GM23338 (cell line): ENCODE results near the gene EMC9. TPM values are rescaled to one million over a fixed set of nuclear protein-coding genes. Genes with fewer than 3 reads are reported as not detected.

Experiments used
- ATAC-seq: fragments of 200-7000 bp; cut with Tn5 transposase; 3 replicates; pipeline ENCODE4 v1.9.1; 2020
- DNase-seq: peaks from one replicate; pipeline ENCODE4 v3.0.0-alpha.2; 2015; ENCODE audit warnings: low spot score
- H2AFZ ChIP-seq: fragments of 200-600 bp; sonication (generic); 2 replicates; pipeline ENCODE4 v1.8.0; 2016; ENCODE audit warnings: antibody characterized with exemption, mild to moderate bottlenecking, moderate library complexity
- H3F3A ChIP-seq: fragments of 200-600 bp; sonication (generic); replicated peaks from 2 replicates; pipeline ENCODE4 v1.8.0; 2017; ENCODE audit warnings: antibody characterized with exemption, mixed run types, low read depth
- H3K27ac ChIP-seq: fragments of 200-600 bp; sonication (generic); 2 replicates; pipeline ENCODE4 v1.6.1; 2016; ENCODE audit warnings: low read depth
- H3K27me3 ChIP-seq: fragments of 200-600 bp; sonication (generic); 2 replicates; pipeline ENCODE4 v1.8.0; 2016; ENCODE audit warnings: mild to moderate bottlenecking, mixed run types, moderate library complexity; ENCODE audit not compliant: insufficient read depth
- H3K36me3 ChIP-seq: fragments of 200-600 bp; sonication (generic); 2 replicates; pipeline ENCODE4 v1.8.0; 2016; ENCODE audit warnings: mild to moderate bottlenecking; ENCODE audit not compliant: insufficient read depth
- H3K4me1 ChIP-seq: fragments of 200-600 bp; sonication (generic); 2 replicates; pipeline ENCODE4 v1.8.0; 2016; ENCODE audit warnings: mild to moderate bottlenecking, moderate library complexity; ENCODE audit not compliant: insufficient read depth
- H3K4me2 ChIP-seq: fragments of 200-600 bp; sonication (generic); 2 replicates; pipeline ENCODE4 v1.7.1; 2017; ENCODE audit warnings: mixed run types
- H3K4me3 ChIP-seq: fragments of 200-600 bp; sonication (generic); 2 replicates; pipeline ENCODE4 v1.6.1; 2016; ENCODE audit warnings: mixed run types
- H3K79me2 ChIP-seq: fragments of 200-600 bp; sonication (generic); replicated peaks from 2 replicates; pipeline ENCODE4 v1.8.0; 2017; ENCODE audit warnings: mild to moderate bottlenecking; ENCODE audit not compliant: insufficient read depth
- H3K9me2 ChIP-seq: fragments of 200-600 bp; sonication (generic); 2 replicates; pipeline ENCODE4 v1.8.0; 2017; ENCODE audit not compliant: insufficient read depth
- H4K20me1 ChIP-seq: fragments of 200-600 bp; sonication (generic); replicated peaks from 2 replicates; pipeline ENCODE4 v1.8.0; 2017; ENCODE audit warnings: mild to moderate bottlenecking; ENCODE audit not compliant: insufficient read depth
- H3K27ac Mint-ChIP-seq: 2 replicates; pipeline ENCODE4 v1.8.0; 2020; ENCODE audit warnings: inconsistent platforms, mild to moderate bottlenecking, moderate library complexity, mixed read lengths
- H3K27me3 Mint-ChIP-seq: 3 replicates; pipeline ENCODE4 v1.8.0; 2022; ENCODE audit warnings: low read depth, mild to moderate bottlenecking, moderate library complexity, mixed read lengths, inconsistent platforms; ENCODE audit not compliant: insufficient read depth, poor library complexity
- H3K36me3 Mint-ChIP-seq: 3 replicates; pipeline ENCODE4 v1.8.0; 2021; ENCODE audit warnings: low read depth, mild to moderate bottlenecking, inconsistent platforms, moderate library complexity, mixed read lengths
- H3K4me1 Mint-ChIP-seq: 3 replicates; pipeline ENCODE4 v1.8.0; 2020; ENCODE audit warnings: mild to moderate bottlenecking, inconsistent platforms, mixed read lengths
- H3K4me3 Mint-ChIP-seq: 3 replicates; pipeline ENCODE4 v1.8.0; 2021; ENCODE audit warnings: moderate library complexity, mild to moderate bottlenecking, inconsistent platforms, mixed read lengths
- H3K9me3 Mint-ChIP-seq: 3 replicates; pipeline ENCODE4 v1.8.0; 2020; ENCODE audit warnings: moderate library complexity, mild to moderate bottlenecking, inconsistent platforms, mixed read lengths
- CREB1 ChIP-seq: fragments of 250-450 bp; sonication (Bioruptor Pico); IDR thresholded peaks from 2 replicates; pipeline ENCODE4 v1.5.0; 2020; ENCODE audit warnings: low read depth, mild to moderate bottlenecking, moderate library complexity
- EZH2 ChIP-seq: fragments of 200-600 bp; sonication (generic); IDR thresholded peaks from one replicate; pipeline ENCODE4 v1.8.0; 2017; ENCODE audit warnings: antibody characterized with exemption, mild to moderate bottlenecking, low read depth; ENCODE audit not compliant: unreplicated experiment
- EZH2phosphoT487 ChIP-seq: fragments of 200-600 bp; sonication (generic); IDR thresholded peaks from one replicate; pipeline ENCODE4 v1.8.1; 2018; ENCODE audit warnings: antibody characterized with exemption; ENCODE audit not compliant: unreplicated experiment
- POLR2AphosphoS5 ChIP-seq: IDR thresholded peaks from 2 replicates; pipeline ENCODE4 v1.6.1; 2016; ENCODE audit warnings: antibody characterized with exemption, low read depth
- STAT1 ChIP-seq: IDR thresholded peaks from one replicate; pipeline ENCODE4 v1.6.1; 2016; ENCODE audit warnings: antibody characterized with exemption; ENCODE audit not compliant: unreplicated experiment
- ZNF331 ChIP-seq: fragments of 250-450 bp; sonication (Bioruptor Pico); IDR thresholded peaks from 2 replicates; pipeline ENCODE4 v1.5.0; 2020; ENCODE audit warnings: low read depth, mild to moderate bottlenecking, moderate library complexity
- ZNF462 ChIP-seq: fragments of 250-450 bp; sonication (Bioruptor Pico); IDR thresholded peaks from 2 replicates; pipeline ENCODE4 v1.5.0; 2020; ENCODE audit warnings: mild to moderate bottlenecking, moderate library complexity
- polyA plus RNA-seq: library from polyadenylated mRNA; unstranded; fragments of >200 nt; fragmentation: Nextera tagmentation; extraction: Ambion mirVana; gene quantifications from 2 replicates; pipeline ENCODE4 v1.2.1, GENCODE V29; 2016
- total RNA-seq: library from RNA; depleted of rRNA; stranded (reverse); fragments of >200 nt; shearing (Covaris generic); gene quantifications from 2 replicates; pipeline ENCODE4 v1.2.3, GENCODE V29; 2014
- TF ChIP-seq, protein P1 (sequence below): IDR thresholded peaks from 2 replicates; pipeline ENCODE4 v1.6.1; 2016; ENCODE audit warnings: antibody characterized with exemption

Gene EMC9
- total and polyA plus RNA-seq, 2 experiments from 2014 or later = 30.0 to 64.2 TPM

DNA sequence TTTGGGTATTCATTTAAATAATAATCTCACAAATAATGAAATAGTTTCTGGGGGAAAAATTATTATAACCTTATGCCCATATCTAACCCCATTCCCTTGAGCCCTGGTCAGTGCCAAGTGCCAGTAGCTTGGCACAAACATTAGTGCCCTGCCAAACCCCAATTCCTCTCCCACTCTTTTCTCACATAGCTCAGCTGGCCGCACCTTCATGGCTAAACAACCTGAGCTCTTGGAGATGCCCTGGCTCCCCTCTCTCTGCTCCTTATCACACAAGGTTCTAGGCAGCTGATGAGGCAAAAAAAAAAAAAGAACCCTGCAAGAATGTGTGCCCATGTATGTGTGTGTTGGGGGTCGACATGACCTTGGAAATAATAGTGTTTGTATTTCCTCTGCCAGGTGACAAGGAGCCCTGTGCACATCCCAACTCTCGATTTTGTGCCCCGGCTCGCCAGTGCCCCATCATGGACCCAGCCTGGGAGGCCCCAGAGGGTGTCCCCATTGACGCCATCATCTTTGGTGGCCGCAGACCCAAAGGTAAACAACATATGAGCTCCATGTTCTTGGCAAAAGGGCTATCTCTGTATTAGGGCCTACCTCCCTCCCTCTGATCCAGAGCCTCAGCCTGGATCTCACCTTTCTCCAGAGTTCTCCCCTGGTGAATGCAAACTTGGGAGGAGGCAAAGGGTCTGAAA is 38.9 kb downstream of the EMC9 start (continued):
- TF ChIP-seq ZNF462 (CRISPR knock-in tag) (no peak), STAT1 (no peak), ZNF331 (no peak), EZH2 (no peak), CREB1 (CRISPR knock-in tag) (no peak)
- TF ChIP-seq, protein P1, sequence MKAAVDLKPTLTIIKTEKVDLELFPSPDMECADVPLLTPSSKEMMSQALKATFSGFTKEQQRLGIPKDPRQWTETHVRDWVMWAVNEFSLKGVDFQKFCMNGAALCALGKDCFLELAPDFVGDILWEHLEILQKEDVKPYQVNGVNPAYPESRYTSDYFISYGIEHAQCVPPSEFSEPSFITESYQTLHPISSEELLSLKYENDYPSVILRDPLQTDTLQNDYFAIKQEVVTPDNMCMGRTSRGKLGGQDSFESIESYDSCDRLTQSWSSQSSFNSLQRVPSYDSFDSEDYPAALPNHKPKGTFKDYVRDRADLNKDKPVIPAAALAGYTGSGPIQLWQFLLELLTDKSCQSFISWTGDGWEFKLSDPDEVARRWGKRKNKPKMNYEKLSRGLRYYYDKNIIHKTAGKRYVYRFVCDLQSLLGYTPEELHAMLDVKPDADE = no peak

DNA sequence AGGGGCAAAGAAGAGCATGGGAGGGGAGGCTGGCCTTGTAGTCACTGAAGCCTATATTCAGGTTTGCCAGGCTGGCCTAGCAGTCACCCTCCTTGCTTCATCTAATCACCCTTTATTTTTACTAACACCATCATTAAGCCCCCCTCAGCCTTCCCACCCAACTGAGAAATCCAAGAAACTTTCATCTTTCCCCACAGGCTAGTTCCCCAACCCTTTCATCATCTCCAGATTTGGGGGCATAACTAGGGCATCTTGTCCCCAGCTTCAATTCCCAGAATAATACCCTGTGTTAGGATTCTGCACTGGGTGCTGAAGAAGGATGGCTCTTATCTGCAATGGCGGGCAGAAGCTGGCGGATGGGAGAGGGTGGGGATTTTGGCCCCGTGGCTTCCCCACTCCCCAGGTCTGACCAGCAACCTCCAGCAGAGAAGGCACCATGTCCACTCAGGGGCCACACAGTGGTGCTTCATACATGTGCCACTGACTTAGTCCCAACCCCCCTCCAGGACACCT is 40.4 kb downstream of the EMC9 start:
- H3K27me3 ChIP-seq = no peaks in the 10 kb centered on the region
- Mint-ChIP-seq H3K4me3 (no peak overlapping the region), H3K27ac (no peak overlapping the region), H3K4me1 (peaks cover 10% of the 10 kb centered on the region), H3K9me3 (peaks cover 14% of the 10 kb centered on the region), H3K27me3 (peaks cover 9% of the 10 kb centered on the region), H3K36me3 (peaks cover 89% of the 10 kb centered on the region)
- no peak for ATAC-seq
- H3K4me2 ChIP-seq = no peak overlapping the region
- peaks cover 5% of the 10 kb centered on the region; the same call in 1 of the 2 replicates for H4K20me1 ChIP-seq
- no peak for DNase-seq
- no peaks in the 10 kb centered on the region; the same call in 1 of the 2 replicates for H3K4me1 ChIP-seq
- peaks cover 10% of the 10 kb centered on the region; the same call in 1 of the 2 replicates for H3F3A ChIP-seq
- TF ChIP-seq POLR2AphosphoS5 (no peak; the same call in 1 of the 2 replicates), EZH2phosphoT487 (no peak)
- no peak overlapping the region for H3K27ac ChIP-seq
- H3K79me2 ChIP-seq = peaks cover 5% of the 10 kb centered on the region; the same call in 1 of the 2 replicates
- H3K9me2 ChIP-seq = no peaks in the 10 kb centered on the region
- H2AFZ ChIP-seq = no peak overlapping the region
- H3K36me3 ChIP-seq = peaks cover 31% of the 10 kb centered on the region
- no peak overlapping the region for H3K4me3 ChIP-seq
